Glutamatergic neuron (in vitro differentiated cells): ENCODE results near the gene TRA2B. TPM values are rescaled to one million over a fixed set of nuclear protein-coding genes. Genes with fewer than 3 reads are reported as not detected.
A peak's percentile ranks its signal among the peaks of the same experiment; 100 is the strongest.

ENCODE experiments used
- DNase-seq: peaks from one replicate; pipeline ENCODE4 v3.0.0; 2022
- H3K27ac Mint-ChIP-seq: one replicate; pipeline ENCODE4 v1.8.0; 2020; ENCODE audit warnings: mild to moderate bottlenecking, mixed read lengths, inconsistent platforms; ENCODE audit not compliant: unreplicated experiment
- H3K27me3 Mint-ChIP-seq: one replicate; pipeline ENCODE4 v1.8.0; 2020; ENCODE audit warnings: mild to moderate bottlenecking, moderate library complexity, mixed read lengths, inconsistent platforms; ENCODE audit not compliant: unreplicated experiment
- H3K36me3 Mint-ChIP-seq: one replicate; pipeline ENCODE4 v1.8.0; 2020; ENCODE audit warnings: mild to moderate bottlenecking, mixed read lengths, inconsistent platforms; ENCODE audit not compliant: unreplicated experiment
- H3K4me1 Mint-ChIP-seq: one replicate; pipeline ENCODE4 v1.8.0; 2020; ENCODE audit warnings: mild to moderate bottlenecking, low read depth, mixed read lengths, inconsistent platforms; ENCODE audit not compliant: unreplicated experiment
- H3K4me3 Mint-ChIP-seq: one replicate; pipeline ENCODE4 v1.8.0; 2020; ENCODE audit warnings: mild to moderate bottlenecking, mixed read lengths, inconsistent platforms; ENCODE audit not compliant: unreplicated experiment
- H3K9me3 Mint-ChIP-seq: one replicate; pipeline ENCODE4 v1.8.0; 2020; ENCODE audit warnings: mild to moderate bottlenecking, moderate library complexity, mixed read lengths, inconsistent platforms; ENCODE audit not compliant: unreplicated experiment
- CTCF ChIP-seq: fragments of 200-600 bp; sonication (generic); IDR thresholded peaks from one replicate; pipeline ENCODE4 v1.5.0; 2021; ENCODE audit not compliant: partially characterized antibody, unreplicated experiment
- total RNA-seq: library from RNA; stranded (reverse); fragmentation: NEBNext Ultra II Directional; extraction: Animal tissue kit (Norgen Biotek cat#: 25700); gene quantifications from one replicate; pipeline ENCODE4 v1.2.1, GENCODE V29; 2021; ENCODE audit not compliant: unreplicated experiment

The TRA2B gene
- total RNA-seq, 1 donor from 2014 or later: 160 TPM

- Mint-ChIP-seq H3K27ac (no peak overlapping the region), H3K4me1 (peaks cover 57% of the 10 kb centered on the region), H3K36me3 (no peaks in the 10 kb centered on the region)
Measured at GRCh38 chr3:185926445-185926844, 11.4 kb downstream of the TRA2B start.

GRCh38 chr3:185925353-185925752 lies 12.5 kb downstream of the TRA2B start:
- Mint-ChIP-seq H3K4me3 (no peak overlapping the region), H3K27me3 (no peaks in the 10 kb centered on the region), H3K4me1 (peaks cover 48% of the 10 kb centered on the region), H3K36me3 (no peaks in the 10 kb centered on the region), H3K27ac (peak overlapping the region; percentile 45), H3K9me3 (no peaks in the 10 kb centered on the region)
- DNase-seq: no peak
- TF ChIP-seq CTCF: no peak

More at GRCh38 chr3:185926445-185926844, 11.4 kb downstream of the TRA2B start:
- peak overlapping the region; percentile 14 for H3K4me3 Mint-ChIP-seq
- no peak for DNase-seq
- H3K27me3 Mint-ChIP-seq: no peaks in the 10 kb centered on the region
- no peaks in the 10 kb centered on the region for H3K9me3 Mint-ChIP-seq
- no peak for TF ChIP-seq CTCF

GRCh38 chr3:185924375-185924774 lies 13.4 kb downstream of the TRA2B start:
- H3K4me1 Mint-ChIP-seq: peaks cover 38% of the 10 kb centered on the region
- no peaks in the 10 kb centered on the region for H3K9me3 Mint-ChIP-seq
- TF ChIP-seq CTCF: no peak
- H3K36me3 Mint-ChIP-seq: no peaks in the 10 kb centered on the region
- DNase-seq: no peak
- no peak overlapping the region for H3K4me3 Mint-ChIP-seq
- no peaks in the 10 kb centered on the region for H3K27me3 Mint-ChIP-seq
- H3K27ac Mint-ChIP-seq: peak overlapping the region; percentile 40

GRCh38 chr3:185920184-185920583 lies 17.6 kb downstream of the TRA2B start:
- Mint-ChIP-seq H3K27ac (no peak overlapping the region), H3K4me1 (peaks cover 4% of the 10 kb centered on the region), H3K27me3 (no peaks in the 10 kb centered on the region), H3K36me3 (no peaks in the 10 kb centered on the region), H3K4me3 (no peak overlapping the region), H3K9me3 (no peaks in the 10 kb centered on the region)
- TF ChIP-seq CTCF: no peak
- DNase-seq: no peak

- H3K27me3 Mint-ChIP-seq: peaks cover 4% of the 10 kb centered on the region
- no peaks in the 10 kb centered on the region for H3K4me1 Mint-ChIP-seq
Measured at GRCh38 chr3:185916042-185916833, 21.6 kb downstream of the TRA2B start.

More at GRCh38 chr3:185916042-185916833, 21.6 kb downstream of the TRA2B start:
- no peak for DNase-seq
- no peak for TF ChIP-seq CTCF
- Mint-ChIP-seq H3K4me3 (no peak overlapping the region), H3K9me3 (peaks cover 2% of the 10 kb centered on the region), H3K27ac (no peak overlapping the region), H3K36me3 (no peaks in the 10 kb centered on the region)
